GM21717 (cell line): ENCODE results near the gene SAMD3.
"Not testable (repeated sequence)": the region's sequence is repeated elsewhere in the genome, so short reads cannot be mapped to it uniquely, and the experiment has no call there.

Experiments
- ATAC-seq: cut with Tn5 transposase; IDR thresholded peaks from one replicate; pipeline ENCODE4 v1.9.1; 2021; ENCODE audit warnings: mild to moderate bottlenecking, moderate library complexity; ENCODE audit not compliant: unreplicated experiment

Gene SAMD3, protein sequence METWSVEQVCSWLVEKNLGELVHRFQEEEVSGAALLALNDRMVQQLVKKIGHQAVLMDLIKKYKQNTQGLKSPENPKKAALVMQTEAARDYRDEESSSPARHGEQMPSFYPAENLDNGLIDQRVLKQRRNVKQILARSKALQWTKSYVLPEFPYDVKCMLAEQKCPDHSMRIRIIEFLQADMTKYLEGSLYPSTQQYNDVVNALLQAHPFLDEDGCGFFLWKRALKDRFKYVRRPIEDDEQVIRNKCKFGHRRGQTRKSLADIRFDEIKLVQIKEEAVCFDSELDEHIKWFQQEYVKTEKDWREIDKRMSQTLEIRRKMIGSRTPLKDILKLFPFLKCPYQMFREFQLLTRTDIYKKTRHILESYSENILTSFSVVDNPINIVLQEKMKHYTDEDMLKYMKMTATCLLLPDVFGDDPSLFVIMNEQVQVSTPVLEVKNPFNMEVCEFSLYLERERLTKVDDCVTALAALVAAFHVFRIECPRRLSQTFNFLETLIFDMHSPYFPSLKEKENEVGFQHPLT

DNA sequence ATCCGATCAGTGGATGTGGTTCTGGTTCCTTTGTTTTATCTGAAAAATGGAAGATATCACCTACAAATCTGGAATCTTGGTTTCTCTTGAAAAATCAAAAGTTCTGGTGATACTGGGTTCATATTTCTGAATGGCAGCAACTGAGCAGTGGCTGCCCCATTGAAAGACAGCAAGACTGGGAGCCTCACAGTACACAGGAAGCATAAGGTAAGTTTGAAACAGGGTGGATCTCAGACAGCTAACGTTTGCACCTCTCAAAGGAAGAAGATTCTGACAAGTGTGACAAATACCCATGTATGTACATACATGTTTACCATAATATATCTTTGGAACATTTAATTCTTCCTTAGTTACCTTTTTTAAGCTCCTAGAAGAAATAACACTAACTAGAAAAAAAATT is at the start of gene SAMD3:
SAMD3 (minus strand) TSS at position 177 of the 400 bp plus-strand sequence. CDS start 7,678 bp downstream, outside the sequence.
- ATAC-seq, result no peak

DNA sequence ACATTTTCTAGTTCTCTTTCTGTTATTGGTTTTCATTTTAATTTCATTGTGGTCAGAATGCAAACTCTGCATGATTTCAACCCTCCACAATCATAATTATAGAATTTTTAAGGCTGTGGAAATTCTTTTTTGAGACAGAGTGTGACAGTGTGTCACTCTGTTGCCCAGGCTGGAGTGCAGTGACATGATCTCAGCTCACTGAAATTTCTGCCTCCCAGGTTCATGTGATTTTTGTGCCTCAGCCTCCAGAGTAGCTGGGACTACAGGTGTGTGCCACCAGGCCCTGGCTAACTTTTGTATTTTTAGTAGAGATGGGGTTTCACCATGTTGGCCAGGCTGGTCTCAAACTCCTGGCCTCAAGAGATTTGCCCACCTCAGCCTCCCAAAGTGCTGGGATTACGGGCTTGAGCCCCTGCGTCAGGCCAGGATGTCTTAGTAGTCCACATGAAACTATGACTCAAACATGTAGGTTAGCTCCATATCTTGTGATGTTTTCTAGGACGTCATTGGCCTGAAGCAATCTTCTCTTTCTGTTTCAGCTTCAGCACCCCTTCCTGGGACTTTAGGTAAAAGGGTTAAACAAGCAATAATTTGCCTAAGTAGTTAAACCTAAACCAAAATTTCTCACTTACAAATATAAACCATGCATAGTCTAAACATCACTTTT is 47.4 kb upstream of the SAMD3 start:
- ATAC-seq, result peak; percentile 95

GRCh38 chr6:130265553-130265952 is 42.8 kb upstream of the SAMD3 start:
- not testable (repeated sequence) for ATAC-seq

DNA sequence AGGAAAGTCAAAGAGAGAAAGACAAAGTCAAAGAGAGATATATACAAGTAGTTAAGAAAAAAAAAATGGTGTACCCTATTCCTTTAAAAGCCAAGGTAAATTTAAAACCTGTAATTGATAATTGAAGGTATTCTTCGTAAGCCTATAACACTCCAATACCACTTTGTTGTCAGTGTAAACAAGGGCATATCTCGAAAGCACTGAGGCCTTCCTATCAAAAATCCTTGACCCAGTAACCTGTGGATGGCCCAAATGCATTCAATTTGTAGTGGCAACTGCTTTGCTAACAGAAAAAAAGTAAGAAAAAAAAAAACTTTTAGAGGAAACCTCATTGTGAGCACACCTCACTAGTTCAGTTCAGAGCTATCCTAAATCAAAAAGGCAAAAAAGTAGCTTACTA is 39.3 kb upstream of the SAMD3 start:
- ATAC-seq, result no peak

DNA sequence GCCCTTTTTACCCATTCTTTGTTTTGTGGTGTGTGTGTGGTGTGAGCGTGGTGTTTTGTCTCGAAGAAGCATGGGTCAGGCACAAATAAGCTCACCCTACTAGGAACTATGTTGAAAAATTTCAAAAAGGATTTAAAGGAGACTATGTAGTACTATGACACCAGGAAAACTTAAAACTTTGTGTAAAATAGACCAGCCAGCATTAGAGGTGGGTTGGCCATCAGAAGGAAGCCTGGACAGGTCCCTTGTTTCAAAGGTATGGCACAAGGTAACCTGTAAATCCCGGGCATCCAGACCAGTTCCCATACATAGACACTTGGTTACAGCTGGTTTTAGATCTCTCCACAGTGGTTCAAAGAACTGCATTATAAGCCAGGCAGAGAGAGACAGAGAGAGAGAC is 38.8 kb upstream of the SAMD3 start:
- ATAC-seq, result not testable (repeated sequence)

GRCh38 chr6:130260614-130261241 is 38.0 kb upstream of the SAMD3 start:
- peak; percentile 41 for ATAC-seq

- peak; percentile 67 for ATAC-seq
Measured at GRCh38 chr6:130260050-130260462, 37.3 kb upstream of the SAMD3 start.

DNA sequence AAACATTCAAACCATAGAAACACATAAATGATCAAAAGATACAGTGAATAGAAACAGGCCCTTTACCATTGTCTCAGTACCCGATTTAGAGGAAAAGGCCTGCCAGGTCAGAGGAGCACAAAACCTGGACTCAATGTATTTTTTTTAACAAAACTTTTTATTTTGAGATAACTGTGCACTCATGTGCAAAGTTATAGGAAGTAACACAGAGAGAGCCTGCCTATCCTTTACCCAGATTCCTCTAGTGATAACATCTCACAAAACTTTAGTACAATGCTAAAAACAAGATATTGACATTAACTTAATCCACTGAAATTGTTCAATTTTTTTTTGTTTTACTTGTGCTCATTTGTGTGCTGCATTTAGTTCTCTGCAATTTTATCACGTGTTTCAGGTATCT is 36.8 kb upstream of the SAMD3 start:
- peak; percentile 20 for ATAC-seq

GRCh38 chr6:130259140-130259539 is 36.4 kb upstream of the SAMD3 start:
- ATAC-seq, result no peak

DNA sequence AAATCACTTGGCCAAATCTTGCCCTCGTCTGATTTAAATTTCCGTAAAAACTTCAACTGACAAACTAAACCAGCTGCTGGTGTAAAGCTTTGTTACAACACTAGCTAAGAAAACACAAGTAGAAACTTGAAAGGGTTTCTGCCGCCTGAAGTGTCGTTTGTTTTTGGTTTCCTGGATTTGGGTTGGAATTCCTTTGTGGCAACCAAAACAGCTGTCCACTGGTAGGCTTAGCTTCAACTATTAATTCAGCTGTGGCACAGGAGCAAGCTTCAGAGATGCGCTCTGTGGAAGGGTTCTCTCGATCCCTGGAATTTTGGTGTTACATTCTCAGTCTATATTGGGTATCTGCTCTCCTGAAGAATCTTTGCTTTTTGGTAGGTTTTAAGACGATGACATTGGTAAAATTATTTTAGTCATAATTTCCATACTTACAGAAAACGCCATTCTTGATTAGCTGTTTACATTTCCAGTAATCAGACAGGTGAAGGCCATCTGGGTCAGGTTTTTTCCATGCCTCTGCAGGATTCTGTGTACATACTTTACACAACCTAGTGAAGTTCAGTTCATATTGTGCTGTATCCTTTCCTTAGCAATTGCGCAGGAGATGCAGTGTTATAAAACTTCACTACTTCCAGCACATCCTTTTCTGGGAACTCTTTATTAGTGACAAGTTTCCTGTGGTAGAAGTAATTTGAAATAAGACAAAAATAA is 29.9 kb upstream of the SAMD3 start:
- ATAC-seq, result no peak

- ATAC-seq, result no peak
Measured at GRCh38 chr6:130245267-130245666, 22.5 kb upstream of the SAMD3 start.

DNA sequence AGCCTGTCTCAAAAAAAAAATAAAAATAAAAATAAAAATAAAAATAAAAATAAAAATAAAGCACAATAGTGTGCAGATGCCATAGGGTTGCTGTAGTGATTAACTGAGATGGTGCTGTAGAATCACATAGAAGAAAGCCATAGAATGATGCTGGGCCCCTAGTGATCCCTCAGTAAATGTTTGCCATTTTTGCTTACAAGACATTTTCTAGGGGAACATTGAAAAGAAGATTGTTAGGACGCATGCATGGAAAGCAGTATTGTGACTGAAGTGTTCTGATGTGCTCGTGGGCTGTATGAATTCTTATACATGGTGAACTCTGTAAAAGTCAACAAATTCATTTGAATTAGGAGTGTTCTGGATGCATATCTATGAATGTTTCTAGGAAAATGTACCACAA is 22.0 kb upstream of the SAMD3 start:
- ATAC-seq, result no peak

GRCh38 chr6:130240232-130240631 is 17.5 kb upstream of the SAMD3 start:
- ATAC-seq, result no peak

DNA sequence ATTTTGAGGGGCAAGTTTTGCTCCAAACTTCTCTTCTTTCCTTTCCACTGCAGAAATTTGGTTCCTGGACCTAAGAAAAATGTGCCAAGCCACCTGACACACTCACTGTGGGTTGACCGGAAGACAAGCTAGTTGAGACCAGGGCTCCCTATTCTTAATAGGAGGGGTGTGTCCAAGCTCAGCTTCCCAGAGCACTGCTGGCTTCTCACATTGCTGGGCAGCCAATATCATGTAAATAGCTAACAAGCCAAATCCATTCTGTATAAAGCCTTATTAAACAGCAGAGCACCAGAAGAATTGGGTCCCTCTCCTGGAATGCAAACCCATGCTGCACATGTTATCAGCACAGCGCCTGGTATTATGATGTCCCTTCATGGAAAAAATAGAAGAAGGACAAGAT is 17.0 kb upstream of the SAMD3 start:
- no peak for ATAC-seq

- ATAC-seq, result no peak
Measured at GRCh38 chr6:130233330-130233729, 10.6 kb upstream of the SAMD3 start.

DNA sequence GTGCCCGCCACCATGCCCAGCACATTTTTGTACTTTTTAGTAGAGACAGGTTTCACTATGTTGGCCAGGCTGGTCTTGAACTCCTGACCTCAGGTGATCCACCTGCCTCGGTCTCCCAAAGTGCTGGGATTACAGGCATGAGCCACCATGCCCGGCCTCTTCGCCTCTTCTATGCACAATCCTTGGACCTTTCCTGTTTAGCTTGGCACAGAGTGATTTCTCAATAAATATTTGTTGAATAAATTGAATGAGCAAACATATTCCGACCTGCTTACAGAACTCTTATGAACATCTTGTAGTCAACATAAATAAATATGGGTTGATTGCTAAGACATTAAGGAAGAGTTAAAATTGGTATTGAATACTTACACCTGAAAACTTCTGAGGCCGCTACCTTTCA is 7.8 kb upstream of the SAMD3 start:
- ATAC-seq, result not testable (repeated sequence)

DNA sequence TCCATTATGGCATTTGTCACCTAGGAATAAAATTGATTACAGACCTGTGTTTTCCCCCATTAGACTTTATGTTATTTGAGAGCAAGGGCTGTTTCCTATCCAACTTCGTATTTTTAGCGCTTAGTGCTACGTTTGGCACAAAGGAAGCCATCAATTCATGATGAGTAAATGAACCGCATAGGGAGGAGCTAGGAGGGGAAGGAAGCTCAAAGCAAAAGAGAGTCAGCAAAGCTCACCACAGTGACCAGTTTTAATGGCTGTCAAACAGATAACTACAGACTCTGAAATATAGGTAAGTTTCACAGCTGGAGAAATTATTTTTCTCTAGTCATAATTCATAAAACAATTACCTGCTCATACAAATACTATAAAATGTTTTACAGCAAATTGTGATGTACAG is 6.9 kb upstream of the SAMD3 start:
- ATAC-seq, result no peak

- peak; percentile 99 for ATAC-seq
Measured at GRCh38 chr6:130223508-130223907, 757 bp upstream of the SAMD3 start.

DNA sequence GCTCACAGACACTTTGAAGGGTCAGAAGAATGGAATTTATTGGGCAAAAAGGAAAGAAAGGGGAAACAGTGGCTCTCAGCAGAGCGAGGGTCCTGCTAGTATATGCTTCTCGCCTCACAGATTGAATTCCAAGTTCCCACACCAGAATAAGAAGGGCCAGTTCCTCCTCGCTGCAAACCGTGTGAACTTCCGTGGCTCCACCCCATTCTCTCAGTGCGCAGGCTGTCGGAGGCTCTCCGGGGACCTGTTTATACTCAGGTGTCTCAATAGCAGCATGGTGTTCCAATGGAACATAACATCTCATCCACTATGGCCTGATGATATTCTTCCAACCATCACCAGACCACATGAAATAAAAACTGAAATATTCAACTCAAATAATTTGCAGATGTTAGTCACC is 4.6 kb downstream of the SAMD3 start:
- ATAC-seq, result no peak

- ATAC-seq, result no peak
Measured at GRCh38 chr6:130216620-130217019, 6.1 kb downstream of the SAMD3 start.

DNA sequence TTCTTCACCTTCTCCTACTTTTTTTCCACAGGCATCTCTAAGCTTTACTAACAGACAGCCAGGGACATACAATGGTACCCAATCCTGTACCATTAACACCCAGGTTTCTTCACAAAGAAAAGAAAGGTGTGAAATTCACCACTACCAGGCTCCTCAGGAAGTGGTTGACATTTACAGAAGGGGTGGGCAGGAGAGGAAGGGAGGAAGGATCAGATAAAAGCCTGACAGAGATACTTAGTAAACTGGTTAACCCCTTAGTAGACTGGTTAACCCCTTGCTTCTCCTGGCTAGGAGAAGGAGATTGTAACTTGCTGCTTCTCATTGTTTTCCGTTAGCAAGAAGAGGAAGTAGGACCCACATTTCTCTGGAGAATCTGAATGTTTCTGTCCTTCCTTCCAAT is 7.2 kb downstream of the SAMD3 start:
- no peak for ATAC-seq
